Measurements from ENCODE around the gene PRKCG.

The PRKCG gene

DNA sequence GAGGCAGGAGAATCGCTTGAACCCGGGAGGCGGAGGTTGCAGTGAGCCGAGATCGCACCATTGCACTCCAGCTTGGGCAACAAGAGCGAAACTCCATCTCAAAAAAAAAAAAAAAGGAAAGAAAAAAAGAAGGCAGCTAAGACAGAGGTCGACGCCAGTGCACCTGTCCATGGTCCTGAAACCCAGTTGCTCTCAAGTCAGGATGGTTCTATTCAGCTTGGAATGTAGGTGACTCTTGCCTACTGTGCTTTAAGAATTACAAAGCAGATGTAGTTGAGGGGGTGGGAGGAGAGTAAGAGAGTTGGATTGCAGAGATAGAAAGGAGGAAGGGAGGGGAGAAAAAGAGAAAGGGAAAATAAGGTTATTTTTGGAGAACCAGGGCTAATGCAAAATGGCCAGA is 45.7 kb downstream of the PRKCG start:
- DNase-seq (ENCODE audit: insufficient read length, low spot score): no peak
- FAIRE-seq: no peak
- TF ChIP-seq, protein P1, sequence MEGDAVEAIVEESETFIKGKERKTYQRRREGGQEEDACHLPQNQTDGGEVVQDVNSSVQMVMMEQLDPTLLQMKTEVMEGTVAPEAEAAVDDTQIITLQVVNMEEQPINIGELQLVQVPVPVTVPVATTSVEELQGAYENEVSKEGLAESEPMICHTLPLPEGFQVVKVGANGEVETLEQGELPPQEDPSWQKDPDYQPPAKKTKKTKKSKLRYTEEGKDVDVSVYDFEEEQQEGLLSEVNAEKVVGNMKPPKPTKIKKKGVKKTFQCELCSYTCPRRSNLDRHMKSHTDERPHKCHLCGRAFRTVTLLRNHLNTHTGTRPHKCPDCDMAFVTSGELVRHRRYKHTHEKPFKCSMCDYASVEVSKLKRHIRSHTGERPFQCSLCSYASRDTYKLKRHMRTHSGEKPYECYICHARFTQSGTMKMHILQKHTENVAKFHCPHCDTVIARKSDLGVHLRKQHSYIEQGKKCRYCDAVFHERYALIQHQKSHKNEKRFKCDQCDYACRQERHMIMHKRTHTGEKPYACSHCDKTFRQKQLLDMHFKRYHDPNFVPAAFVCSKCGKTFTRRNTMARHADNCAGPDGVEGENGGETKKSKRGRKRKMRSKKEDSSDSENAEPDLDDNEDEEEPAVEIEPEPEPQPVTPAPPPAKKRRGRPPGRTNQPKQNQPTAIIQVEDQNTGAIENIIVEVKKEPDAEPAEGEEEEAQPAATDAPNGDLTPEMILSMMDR (IDR thresholded peaks at IDR 0.05; ENCODE audit: insufficient read depth, missing control alignments): no peak

DNA sequence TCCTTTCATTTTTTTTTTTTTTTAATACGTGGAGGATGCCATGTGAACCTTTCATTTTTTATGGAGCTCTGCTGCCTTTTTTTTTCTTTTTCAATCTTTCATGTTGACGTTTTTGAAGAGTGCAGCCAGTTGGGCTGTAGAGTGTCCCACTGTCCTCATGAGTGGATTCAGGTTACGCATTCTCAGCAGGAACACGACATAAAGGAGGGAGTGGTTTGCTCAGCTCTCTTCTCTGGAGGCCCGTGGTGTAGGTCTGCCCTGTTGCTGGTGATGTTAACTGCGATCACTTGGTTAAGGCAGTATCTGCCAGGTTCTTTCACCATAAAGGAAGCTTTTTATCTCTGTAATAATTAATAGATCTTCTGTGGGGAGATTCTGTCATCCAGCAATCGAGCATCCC is 54.0 kb downstream of the PRKCG start:
- FAIRE-seq (no peak), DNase-seq (ENCODE audit: insufficient read length, low spot score) (no peak)
- TF ChIP-seq, protein P1 (IDR thresholded peaks at IDR 0.05; ENCODE audit: insufficient read depth, missing control alignments): no peak

- TF ChIP-seq, protein P1 (IDR thresholded peaks at IDR 0.05; ENCODE audit: insufficient read depth, missing control alignments): no peak
- DNase-seq (ENCODE audit: insufficient read length, low spot score) (no peak), FAIRE-seq (no peak)
Measured at GRCh38 chr19:53942001-53942786, 60.2 kb downstream of the PRKCG start.

DNA sequence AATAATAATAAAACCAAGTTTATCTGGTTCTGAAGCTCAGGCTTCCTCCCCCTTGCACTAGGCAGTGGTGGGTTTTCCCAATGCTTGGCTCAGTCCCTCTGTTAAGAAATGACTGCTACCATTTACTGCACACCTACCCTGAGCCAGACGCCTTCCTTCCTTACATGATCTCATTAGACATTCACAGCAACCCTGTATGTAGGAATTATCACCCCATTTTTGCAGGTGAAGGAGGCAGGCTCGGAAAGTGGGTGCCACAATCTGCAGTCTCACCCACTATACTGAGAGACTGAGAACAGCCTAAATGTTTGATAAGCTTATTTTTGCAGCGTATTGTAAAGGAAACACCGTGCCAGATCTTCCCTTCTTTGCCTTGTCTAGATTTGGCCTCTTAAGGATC is 62.4 kb downstream of the PRKCG start:
- DNase-seq (ENCODE audit: insufficient read length, low spot score) (no peak), FAIRE-seq (no peak)
- TF ChIP-seq, protein P1 (IDR thresholded peaks at IDR 0.05; ENCODE audit: insufficient read depth, missing control alignments): no peak

- TF ChIP-seq, protein P1 (IDR thresholded peaks at IDR 0.05; ENCODE audit: insufficient read depth, missing control alignments): no peak
- no peak for DNase-seq (ENCODE audit: insufficient read length, low spot score)
- FAIRE-seq: no peak
Measured at GRCh38 chr19:53944933-53945332, 62.9 kb downstream of the PRKCG start.

GRCh38 chr19:53945441-53945840 is 63.4 kb downstream of the PRKCG start:
- TF ChIP-seq, protein P1 (IDR thresholded peaks at IDR 0.05; ENCODE audit: insufficient read depth, missing control alignments): no peak
- no peak for FAIRE-seq
- DNase-seq (ENCODE audit: insufficient read length, low spot score): no peak

DNA sequence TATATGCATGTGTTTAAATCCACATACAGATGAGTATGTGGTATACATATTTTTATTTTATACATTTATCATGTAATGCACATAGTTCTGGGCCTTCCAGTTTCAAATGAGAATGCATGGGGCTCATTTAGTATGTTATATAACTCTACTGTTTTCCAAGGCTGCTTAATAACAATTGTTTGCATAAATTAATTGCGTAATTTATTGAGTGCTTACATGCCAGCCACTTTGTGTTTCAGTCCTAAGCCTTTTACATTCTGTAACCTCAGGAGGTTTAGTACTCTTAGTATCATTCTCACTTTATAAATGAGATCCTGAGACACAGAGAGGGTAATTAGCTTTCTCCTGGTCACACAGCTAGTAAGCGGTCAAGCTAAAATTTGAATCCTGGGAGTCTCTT is 64.0 kb downstream of the PRKCG start:
- TF ChIP-seq, protein P1 (IDR thresholded peaks at IDR 0.05; ENCODE audit: insufficient read depth, missing control alignments): no peak
- DNase-seq (ENCODE audit: insufficient read length, low spot score): no peak
- no peak for FAIRE-seq

All from D721Med (cell line).